Keratinocyte (primary cell): ENCODE data around the gene LGALS16. TPM values are rescaled to one million over a fixed set of nuclear protein-coding genes. Genes with fewer than 3 reads are reported as not detected.
"Not testable (repeated sequence)": the region's sequence is repeated elsewhere in the genome, so short reads cannot be mapped to it uniquely, and the experiment has no call there.

Experiments
- DNase-seq: peaks from one replicate; pipeline ENCODE4 v3.0.0-alpha.2; 2011; ENCODE audit warnings: low read depth, missing footprints, low spot score
- FAIRE-seq: peaks from 2 replicates; lab custom pipeline; 2011; peaks lifted over from hg19 to GRCh38; lab: Jason Lieb, UNC
- H2AFZ ChIP-seq: 2 replicates; pipeline ENCODE4 v1.6.0; 2012; ENCODE audit warnings: low read length, control low read depth, inconsistent platforms; ENCODE audit not compliant: control insufficient read depth
- H3K27ac ChIP-seq: 2 replicates; pipeline ENCODE4 v1.5.1; 2011; ENCODE audit warnings: low read length; ENCODE audit not compliant: control insufficient read depth, insufficient read depth
- H3K27me3 ChIP-seq: 3 replicates; pipeline ENCODE4 v1.6.0; 2011; ENCODE audit warnings: low read length; ENCODE audit not compliant: control insufficient read depth, insufficient read depth; ENCODE audit errors: extremely low read depth
- H3K36me3 ChIP-seq, 2 experiments: 2 replicates in 1 of 2; 3 replicates in 1 of 2; pipeline ENCODE4 v1.5.1; 2011; ENCODE audit warnings: low read length in 2 of 2, mild to moderate bottlenecking in 1 of 2; ENCODE audit not compliant: control insufficient read depth in 2 of 2, insufficient read depth in 2 of 2; ENCODE audit errors: extremely low read depth in 1 of 2
- H3K4me1 ChIP-seq: 3 replicates; pipeline ENCODE4 v1.5.1; 2011; ENCODE audit warnings: low read length; ENCODE audit not compliant: control insufficient read depth, insufficient read depth; ENCODE audit errors: extremely low read depth
- H3K4me2 ChIP-seq: 3 replicates; pipeline ENCODE4 v1.6.0; 2011; ENCODE audit warnings: low read depth, low read length; ENCODE audit not compliant: control insufficient read depth, insufficient read depth; ENCODE audit errors: extremely low read depth
- H3K4me3 ChIP-seq, 3 experiments: fragments of 200-600 bp in 1 of 3; sonication (generic) in 1 of 3; 2 replicates in 2 of 3; 3 replicates in 1 of 3; pipeline ENCODE4 v1.5.1; 2011 to 2016; ENCODE audit warnings: low read length in 3 of 3, mild to moderate bottlenecking in 3 of 3, control low read depth in 2 of 3, inconsistent platforms in 1 of 3, low read depth in 1 of 3, mixed read lengths in 1 of 3, mixed run types in 1 of 3, moderate library complexity in 1 of 3; ENCODE audit not compliant: control insufficient read depth in 2 of 3, insufficient read depth in 2 of 3; ENCODE audit errors: extremely low read depth in 1 of 3
- H3K79me2 ChIP-seq: 2 replicates; pipeline ENCODE4 v1.6.0; 2012; ENCODE audit warnings: low read length; ENCODE audit not compliant: control insufficient read depth, insufficient read depth
- H3K9ac ChIP-seq: 3 replicates; pipeline ENCODE4 v1.6.0; 2011; ENCODE audit warnings: low read length; ENCODE audit not compliant: control insufficient read depth, insufficient read depth; ENCODE audit errors: extremely low read depth
- H3K9me1 ChIP-seq: 3 replicates; pipeline ENCODE4 v1.6.0; 2011; ENCODE audit warnings: low read length; ENCODE audit not compliant: control insufficient read depth, insufficient read depth; ENCODE audit errors: extremely low read depth
- H3K9me3 ChIP-seq: 2 replicates; pipeline ENCODE4 v1.5.1; 2012; ENCODE audit warnings: low read depth, low read length; ENCODE audit not compliant: control insufficient read depth
- H4K20me1 ChIP-seq: 3 replicates; pipeline ENCODE4 v1.6.0; 2011; ENCODE audit warnings: low read length; ENCODE audit not compliant: control insufficient read depth, insufficient read depth; ENCODE audit errors: extremely low read depth
- EZH2 ChIP-seq: IDR thresholded peaks from one replicate; pipeline ENCODE4 v1.6.1; 2012; ENCODE audit warnings: inconsistent platforms, mild to moderate bottlenecking, low read length, moderate library complexity
- dilution Hi-C: fragments of 300-500 bp; cut with MboI; formaldehyde crosslinking; loops from one replicate; pipeline ENCODE4 v1.7.0; 2020; ENCODE audit warnings: low sequenced_read_pairs; ENCODE audit not compliant: extremely low pct_ligation_motif_present
- polyA plus RNA-seq, 5 experiments: library from polyadenylated mRNA; depleted of rRNA in 3 of 5; stranded (reverse) in 3 of 5; stranded (forward) in 1 of 5; unstranded in 1 of 5; fragments of >200 nt; gene quantifications; 1 replicate in 1 of 5; 2 replicates in 3 of 5; 3 replicates in 1 of 5; pipeline versions ENCODE4 v1.2.1 to v1.2.3, GENCODE V29; 2011 to 2012; ENCODE audit warnings: missing spikeins in 2 of 5, low read depth in 1 of 5, low replicate concordance in 1 of 5
- TF ChIP-seq, protein P1 (sequence below), 3 experiments: IDR thresholded peaks in 1 of 3; conservative IDR thresholded peaks in 1 of 3; optimal IDR thresholded peaks in 1 of 3; 2 replicates in 2 of 3; 3 replicates in 1 of 3; pipeline versions ENCODE3 to v1.5.1; 2011; ENCODE audit warnings: low read length in 3 of 3, mild to moderate bottlenecking in 3 of 3, moderate library complexity in 2 of 3, control low read depth in 1 of 3, inconsistent platforms in 1 of 3; ENCODE audit not compliant: insufficient read depth in 2 of 3; ENCODE audit errors: extremely low read depth in 1 of 3

LGALS16 gene
- polyA plus RNA-seq, 1 donor (not counting 4 experiments of a cell fraction or from before 2014, with no cell fraction given), result not detected

DNA sequence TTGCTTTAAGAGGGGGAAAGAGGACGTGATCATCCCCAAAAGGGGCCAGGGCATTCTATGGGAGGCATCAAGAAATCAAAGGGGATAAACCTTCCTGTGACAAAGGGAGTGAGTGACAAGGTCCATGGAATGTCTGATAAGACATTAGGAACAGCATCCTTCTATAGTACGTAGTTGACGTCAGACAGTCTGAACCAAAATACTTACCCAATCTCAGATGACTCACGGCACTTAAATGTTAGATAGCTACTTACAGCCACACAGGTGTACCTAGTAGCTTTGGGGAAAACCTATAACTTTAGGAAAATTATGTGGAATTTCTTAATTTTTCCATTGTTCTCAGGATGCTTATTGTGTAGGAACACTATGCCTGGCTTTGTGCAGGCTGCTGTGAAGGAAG lies 4.9 kb downstream of the LGALS16 start:
- H2AFZ ChIP-seq, result no peak overlapping the region
- FAIRE-seq (no peak), DNase-seq (no peak)
- TF ChIP-seq, protein P1, sequence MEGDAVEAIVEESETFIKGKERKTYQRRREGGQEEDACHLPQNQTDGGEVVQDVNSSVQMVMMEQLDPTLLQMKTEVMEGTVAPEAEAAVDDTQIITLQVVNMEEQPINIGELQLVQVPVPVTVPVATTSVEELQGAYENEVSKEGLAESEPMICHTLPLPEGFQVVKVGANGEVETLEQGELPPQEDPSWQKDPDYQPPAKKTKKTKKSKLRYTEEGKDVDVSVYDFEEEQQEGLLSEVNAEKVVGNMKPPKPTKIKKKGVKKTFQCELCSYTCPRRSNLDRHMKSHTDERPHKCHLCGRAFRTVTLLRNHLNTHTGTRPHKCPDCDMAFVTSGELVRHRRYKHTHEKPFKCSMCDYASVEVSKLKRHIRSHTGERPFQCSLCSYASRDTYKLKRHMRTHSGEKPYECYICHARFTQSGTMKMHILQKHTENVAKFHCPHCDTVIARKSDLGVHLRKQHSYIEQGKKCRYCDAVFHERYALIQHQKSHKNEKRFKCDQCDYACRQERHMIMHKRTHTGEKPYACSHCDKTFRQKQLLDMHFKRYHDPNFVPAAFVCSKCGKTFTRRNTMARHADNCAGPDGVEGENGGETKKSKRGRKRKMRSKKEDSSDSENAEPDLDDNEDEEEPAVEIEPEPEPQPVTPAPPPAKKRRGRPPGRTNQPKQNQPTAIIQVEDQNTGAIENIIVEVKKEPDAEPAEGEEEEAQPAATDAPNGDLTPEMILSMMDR (optimal IDR thresholded peaks at IDR 0.05 in 1 of 3, IDR thresholded peaks at IDR 0.05 in 1 of 3, conservative IDR thresholded peaks at IDR 0.05 in 1 of 3; ENCODE audit: extremely low read depth in 1 of 3, insufficient read depth in 2 of 3, low read length in 3 of 3), result no peak
- no peak for TF ChIP-seq EZH2
- H3K4me3 ChIP-seq, result no peak overlapping the region
- H3K9ac ChIP-seq, result no peak overlapping the region
- H4K20me1 ChIP-seq, result no peaks in the 10 kb centered on the region
- no peaks in the 10 kb centered on the region for H3K27me3 ChIP-seq
- no peak overlapping the region for H3K4me2 ChIP-seq
- no peaks in the 10 kb centered on the region for H3K4me1 ChIP-seq
- dilution Hi-C loops, result no loop called here
- no peaks in the 10 kb centered on the region for H3K79me2 ChIP-seq
- H3K9me1 ChIP-seq, result no peaks in the 10 kb centered on the region
- H3K36me3 ChIP-seq, result no peaks in the 10 kb centered on the region
- no peak overlapping the region for H3K27ac ChIP-seq
- no peaks in the 10 kb centered on the region for H3K9me3 ChIP-seq

DNA sequence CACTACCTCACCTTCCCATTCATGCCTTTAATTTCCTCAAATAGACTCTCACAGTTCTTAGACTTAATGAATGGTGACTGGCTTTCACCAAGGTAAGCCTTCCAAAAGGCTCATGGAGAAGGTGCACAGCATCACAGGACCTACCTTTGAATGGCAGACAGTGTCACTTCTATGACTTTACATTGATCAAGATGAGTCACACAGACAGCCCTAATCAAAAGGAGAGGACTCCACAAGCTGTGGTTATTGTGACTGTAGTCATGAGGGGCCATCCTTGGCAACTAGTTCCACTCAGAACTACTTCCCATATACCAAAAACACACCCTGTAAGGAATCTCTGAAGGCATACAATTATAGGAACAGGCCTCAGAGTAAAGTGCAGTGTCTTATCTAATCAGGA lies 5.9 kb downstream of the LGALS16 start:
- Histone ChIP-seq H3K4me3 (no peak overlapping the region), H3K9me1 (no peaks in the 10 kb centered on the region), H3K27me3 (no peaks in the 10 kb centered on the region), H3K27ac (no peak overlapping the region), H3K9me3 (no peaks in the 10 kb centered on the region), H4K20me1 (no peaks in the 10 kb centered on the region), H3K9ac (no peak overlapping the region), H3K36me3 (no peaks in the 10 kb centered on the region), H2AFZ (no peak overlapping the region), H3K79me2 (no peaks in the 10 kb centered on the region), H3K4me1 (no peaks in the 10 kb centered on the region), H3K4me2 (no peak overlapping the region)
- dilution Hi-C loops, result no loop called here
- DNase-seq (no peak), FAIRE-seq (no peak)
- no peak for TF ChIP-seq EZH2
- TF ChIP-seq, protein P1 (optimal IDR thresholded peaks at IDR 0.05 in 1 of 3, IDR thresholded peaks at IDR 0.05 in 1 of 3, conservative IDR thresholded peaks at IDR 0.05 in 1 of 3; ENCODE audit: extremely low read depth in 1 of 3, insufficient read depth in 2 of 3, low read length in 3 of 3), result no peak

DNA sequence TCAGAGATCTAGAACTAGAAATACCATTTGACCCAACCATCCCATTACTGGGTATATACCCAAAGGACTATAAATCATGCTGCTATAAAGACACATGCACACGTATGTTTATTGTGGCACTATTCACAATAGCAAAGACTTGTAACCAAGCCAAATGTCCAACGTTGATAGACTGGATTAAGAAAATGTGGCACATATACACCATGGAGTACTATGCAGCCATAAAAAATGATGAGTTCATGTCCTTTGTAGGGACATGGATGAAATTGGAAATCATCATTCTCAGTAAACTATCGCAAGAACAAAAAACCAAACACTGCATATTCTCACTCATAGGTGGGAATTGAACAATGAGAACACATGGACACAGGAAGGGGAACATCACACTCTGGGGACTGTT lies 14.1 kb downstream of the LGALS16 start:
- FAIRE-seq, dilution Hi-C loops: not testable (repeated sequence)

More for the DNA sequence above, 14.1 kb downstream of the LGALS16 start:
- H3K4me2 ChIP-seq, H3K36me3 ChIP-seq, H4K20me1 ChIP-seq, H2AFZ ChIP-seq, H3K27ac ChIP-seq, H3K27me3 ChIP-seq, H3K79me2 ChIP-seq, DNase-seq, H3K4me1 ChIP-seq, H3K4me3 ChIP-seq, H3K9me3 ChIP-seq, H3K9ac ChIP-seq, H3K9me1 ChIP-seq: not testable (repeated sequence)
